Measurements from ENCODE around the gene SSBP3.

DNA sequence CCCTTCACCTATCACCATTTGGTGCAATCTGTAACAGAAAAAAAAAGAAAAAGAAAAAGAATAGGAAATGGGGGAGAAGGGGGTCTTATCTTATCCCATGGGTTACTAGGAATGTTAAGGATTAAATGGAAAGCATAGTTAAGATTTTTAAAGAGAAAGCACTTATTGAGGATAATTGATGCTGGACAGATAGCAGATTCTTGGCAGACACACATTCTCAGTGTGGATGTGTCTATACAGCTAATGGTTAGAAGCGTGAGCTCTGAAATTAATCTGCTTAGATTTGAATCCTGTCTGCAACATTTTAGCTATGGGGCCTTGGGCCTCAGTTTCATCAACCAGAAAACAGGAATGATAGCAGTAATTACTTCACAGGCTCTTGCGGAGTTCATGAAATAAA lies 67.1 kb downstream of the SSBP3 start:
- no peak for TF ChIP-seq CTCF (conservative IDR thresholded peaks at IDR 0.05)
- TF ChIP-seq EZH2 (IDR thresholded peaks at IDR 0.05; ENCODE audit: low read depth), result no peak
